ENCODE measurements around the gene CTDSP2.

GRCh38 chr12:57844709-57845477, 1.6 kb downstream of the CTDSP2 start:
- TF ChIP-seq POLR2A (IDR thresholded peaks at IDR 0.05) (peak in 2 of 4 donors; percentile 26 to 36), CTCF (IDR thresholded peaks at IDR 0.05) (no peak)
